Ishikawa (cell line): ENCODE measurements around the gene ANGEL2.

ENCODE experiments used
- CEBPB ChIP-seq: IDR thresholded peaks from 2 replicates; pipeline ENCODE4 v1.6.1; 2012
- CREB1 ChIP-seq: IDR thresholded peaks from 2 replicates; pipeline ENCODE4 v1.6.1; 2012; ENCODE audit warnings: low read depth
- EGR1 ChIP-seq: IDR thresholded peaks from 2 replicates; pipeline ENCODE4 v1.6.1; 2012
- EP300 ChIP-seq: IDR thresholded peaks from 2 replicates; pipeline ENCODE4 v1.6.1; 2012; ENCODE audit warnings: borderline replicate concordance
- FOXM1 ChIP-seq: IDR thresholded peaks from 2 replicates; pipeline ENCODE4 v1.6.1; 2012; ENCODE audit warnings: low read depth, borderline replicate concordance
- NFIC ChIP-seq: IDR thresholded peaks from 2 replicates; pipeline ENCODE4 v1.6.1; 2012
- RAD21 ChIP-seq: IDR thresholded peaks from 2 replicates; pipeline ENCODE4 v1.6.1; 2012; ENCODE audit warnings: low read depth
- TAF1 ChIP-seq: IDR thresholded peaks from 2 replicates; pipeline ENCODE4 v1.6.1; 2012; ENCODE audit warnings: low read depth, mild to moderate bottlenecking
- TCF12 ChIP-seq: IDR thresholded peaks from 2 replicates; pipeline ENCODE4 v1.6.1; 2012; ENCODE audit warnings: low read depth
- TEAD4 ChIP-seq: IDR thresholded peaks from 2 replicates; pipeline ENCODE4 v1.6.1; 2012
- YY1 ChIP-seq: IDR thresholded peaks from 2 replicates; pipeline ENCODE4 v1.6.1; 2012; ENCODE audit warnings: low read depth
- ZBTB7A ChIP-seq: IDR thresholded peaks from 2 replicates; pipeline ENCODE4 v1.6.1; 2012; ENCODE audit warnings: low read depth
- TF ChIP-seq, protein P1 (sequence below): IDR thresholded peaks from 2 replicates; pipeline ENCODE4 v1.6.1; 2012; ENCODE audit warnings: low read depth, mild to moderate bottlenecking
- TF ChIP-seq, protein P2 (sequence below): IDR thresholded peaks from 2 replicates; pipeline ENCODE4 v1.6.1; 2012
- TF ChIP-seq, protein P3 (sequence below): IDR thresholded peaks from 2 replicates; pipeline ENCODE4 v1.6.1; 2012

Gene ANGEL2, protein sequence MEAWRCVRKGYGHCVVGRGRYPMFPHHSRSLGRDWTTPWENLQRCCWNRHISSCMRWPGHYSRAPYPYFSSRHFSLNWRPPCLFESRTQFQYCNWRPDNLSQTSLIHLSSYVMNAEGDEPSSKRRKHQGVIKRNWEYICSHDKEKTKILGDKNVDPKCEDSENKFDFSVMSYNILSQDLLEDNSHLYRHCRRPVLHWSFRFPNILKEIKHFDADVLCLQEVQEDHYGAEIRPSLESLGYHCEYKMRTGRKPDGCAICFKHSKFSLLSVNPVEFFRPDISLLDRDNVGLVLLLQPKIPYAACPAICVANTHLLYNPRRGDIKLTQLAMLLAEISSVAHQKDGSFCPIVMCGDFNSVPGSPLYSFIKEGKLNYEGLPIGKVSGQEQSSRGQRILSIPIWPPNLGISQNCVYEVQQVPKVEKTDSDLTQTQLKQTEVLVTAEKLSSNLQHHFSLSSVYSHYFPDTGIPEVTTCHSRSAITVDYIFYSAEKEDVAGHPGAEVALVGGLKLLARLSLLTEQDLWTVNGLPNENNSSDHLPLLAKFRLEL

DNA sequence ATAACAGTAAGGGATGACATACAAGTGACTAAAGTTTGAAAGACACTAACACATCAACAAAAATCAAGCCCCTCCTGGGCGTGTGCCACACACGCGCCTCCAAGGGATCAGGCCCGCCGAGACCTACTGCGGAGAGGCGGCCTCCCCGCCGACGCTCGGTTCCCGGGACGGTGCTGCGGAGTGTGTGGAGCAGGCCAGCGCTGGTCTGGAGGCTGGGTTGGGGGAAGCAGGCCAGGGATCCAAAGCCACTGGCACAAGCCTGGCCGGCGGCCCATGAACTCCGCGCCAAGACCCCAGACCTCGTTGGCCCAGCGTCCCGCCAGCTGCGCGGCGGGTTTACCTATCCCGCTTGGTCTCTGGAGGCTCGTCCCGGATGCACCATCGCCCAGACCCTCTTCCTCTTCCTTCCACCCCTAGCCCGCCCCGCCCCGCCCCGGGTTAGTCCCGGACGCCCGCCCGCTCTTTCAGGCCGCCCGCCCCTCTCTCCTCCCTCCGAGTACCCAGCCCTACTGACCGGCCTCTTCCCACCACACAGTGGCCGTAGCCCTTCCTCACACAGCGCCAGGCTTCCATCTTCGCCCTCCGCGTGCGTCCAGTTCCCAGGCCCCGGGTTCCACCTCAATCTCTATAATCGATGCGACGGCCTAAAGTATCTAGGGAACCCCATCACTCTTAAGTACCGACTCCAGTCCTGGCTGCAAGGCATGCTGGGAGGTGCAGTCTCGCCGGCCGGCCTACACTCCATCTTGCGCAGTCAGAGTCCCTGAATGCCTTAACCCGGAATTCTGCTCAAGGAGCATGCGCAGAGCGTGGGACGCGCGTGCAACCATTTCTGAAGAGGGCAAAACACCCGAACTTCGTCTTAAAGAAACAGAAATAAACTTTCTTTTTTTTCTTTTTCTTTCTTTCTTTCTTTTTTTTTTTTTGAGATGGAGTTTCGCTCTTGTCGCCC is at the start of gene ANGEL2:
ANGEL2 (minus strand) TSS at position 769 of the 952 bp plus-strand sequence; CDS start at position 573, 196 bp downstream.
- TF ChIP-seq YY1 = peak; percentile 99
- TF ChIP-seq NFIC = no peak
- peak; percentile 66; the same call in 1 of the 2 replicates for TF ChIP-seq TAF1
- TF ChIP-seq CREB1 = no peak
- TF ChIP-seq CEBPB = no peak
- TF ChIP-seq, protein P1, sequence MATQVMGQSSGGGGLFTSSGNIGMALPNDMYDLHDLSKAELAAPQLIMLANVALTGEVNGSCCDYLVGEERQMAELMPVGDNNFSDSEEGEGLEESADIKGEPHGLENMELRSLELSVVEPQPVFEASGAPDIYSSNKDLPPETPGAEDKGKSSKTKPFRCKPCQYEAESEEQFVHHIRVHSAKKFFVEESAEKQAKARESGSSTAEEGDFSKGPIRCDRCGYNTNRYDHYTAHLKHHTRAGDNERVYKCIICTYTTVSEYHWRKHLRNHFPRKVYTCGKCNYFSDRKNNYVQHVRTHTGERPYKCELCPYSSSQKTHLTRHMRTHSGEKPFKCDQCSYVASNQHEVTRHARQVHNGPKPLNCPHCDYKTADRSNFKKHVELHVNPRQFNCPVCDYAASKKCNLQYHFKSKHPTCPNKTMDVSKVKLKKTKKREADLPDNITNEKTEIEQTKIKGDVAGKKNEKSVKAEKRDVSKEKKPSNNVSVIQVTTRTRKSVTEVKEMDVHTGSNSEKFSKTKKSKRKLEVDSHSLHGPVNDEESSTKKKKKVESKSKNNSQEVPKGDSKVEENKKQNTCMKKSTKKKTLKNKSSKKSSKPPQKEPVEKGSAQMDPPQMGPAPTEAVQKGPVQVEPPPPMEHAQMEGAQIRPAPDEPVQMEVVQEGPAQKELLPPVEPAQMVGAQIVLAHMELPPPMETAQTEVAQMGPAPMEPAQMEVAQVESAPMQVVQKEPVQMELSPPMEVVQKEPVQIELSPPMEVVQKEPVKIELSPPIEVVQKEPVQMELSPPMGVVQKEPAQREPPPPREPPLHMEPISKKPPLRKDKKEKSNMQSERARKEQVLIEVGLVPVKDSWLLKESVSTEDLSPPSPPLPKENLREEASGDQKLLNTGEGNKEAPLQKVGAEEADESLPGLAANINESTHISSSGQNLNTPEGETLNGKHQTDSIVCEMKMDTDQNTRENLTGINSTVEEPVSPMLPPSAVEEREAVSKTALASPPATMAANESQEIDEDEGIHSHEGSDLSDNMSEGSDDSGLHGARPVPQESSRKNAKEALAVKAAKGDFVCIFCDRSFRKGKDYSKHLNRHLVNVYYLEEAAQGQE = no peak
- TF ChIP-seq ZBTB7A = no peak
- TF ChIP-seq TCF12 = no peak
- TF ChIP-seq EP300 = no peak
- no peak for TF ChIP-seq RAD21
- TF ChIP-seq, protein P2, sequence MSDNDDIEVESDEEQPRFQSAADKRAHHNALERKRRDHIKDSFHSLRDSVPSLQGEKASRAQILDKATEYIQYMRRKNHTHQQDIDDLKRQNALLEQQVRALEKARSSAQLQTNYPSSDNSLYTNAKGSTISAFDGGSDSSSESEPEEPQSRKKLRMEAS = peak; percentile 30
- TF ChIP-seq FOXM1 = no peak
- TF ChIP-seq, protein P3, sequence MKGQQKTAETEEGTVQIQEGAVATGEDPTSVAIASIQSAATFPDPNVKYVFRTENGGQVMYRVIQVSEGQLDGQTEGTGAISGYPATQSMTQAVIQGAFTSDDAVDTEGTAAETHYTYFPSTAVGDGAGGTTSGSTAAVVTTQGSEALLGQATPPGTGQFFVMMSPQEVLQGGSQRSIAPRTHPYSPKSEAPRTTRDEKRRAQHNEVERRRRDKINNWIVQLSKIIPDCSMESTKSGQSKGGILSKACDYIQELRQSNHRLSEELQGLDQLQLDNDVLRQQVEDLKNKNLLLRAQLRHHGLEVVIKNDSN = no peak
- peak; percentile 52; the same call in 1 of the 2 replicates for TF ChIP-seq TEAD4
- TF ChIP-seq EGR1 = peak; percentile 71

DNA sequence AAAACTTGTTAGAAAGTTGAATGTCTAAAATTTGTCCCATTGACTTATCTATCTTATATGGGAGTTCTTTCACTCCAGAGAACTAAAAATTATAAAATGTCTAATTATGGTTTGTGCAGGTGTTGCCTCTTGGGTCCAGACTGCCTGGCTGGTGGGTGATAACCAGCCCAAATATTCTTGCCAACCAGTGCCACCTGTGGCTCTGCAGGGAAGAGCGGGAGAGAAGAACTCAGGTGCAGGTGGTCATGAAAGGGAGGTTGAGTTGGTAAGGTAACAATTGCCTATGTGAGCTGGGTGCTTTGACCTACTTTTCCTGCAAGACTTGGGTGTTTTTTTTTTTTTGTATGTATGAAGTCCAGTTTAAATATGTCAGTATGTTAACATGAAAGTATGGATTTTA is 45.6 kb upstream of the ANGEL2 start:
- TF ChIP-seq, protein P3 = no peak
- TF ChIP-seq RAD21 = peak; percentile 11; the same call in 1 of the 2 replicates

DNA sequence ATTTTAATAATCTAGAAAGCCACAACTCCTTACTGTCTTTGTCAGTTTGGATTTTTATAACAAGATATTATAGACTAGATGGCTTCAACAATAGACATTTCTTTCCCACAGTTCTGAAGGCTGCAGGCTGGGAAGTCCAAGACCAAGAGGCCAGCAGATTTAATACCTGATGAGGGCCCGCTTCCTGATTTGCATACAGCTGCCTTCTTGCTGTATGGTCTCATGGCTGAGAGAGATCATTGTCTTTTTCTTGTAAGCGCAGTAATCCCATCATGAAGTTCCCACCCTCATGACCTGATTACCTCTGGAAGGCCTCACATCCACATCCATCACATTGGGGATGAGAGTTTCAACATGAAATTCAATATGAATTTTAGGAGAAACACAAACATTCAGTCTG is 45.2 kb upstream of the ANGEL2 start:
- TF ChIP-seq CREB1 = no peak
- TF ChIP-seq ZBTB7A = no peak
- TF ChIP-seq, protein P3 = no peak
- TF ChIP-seq TAF1 = no peak
- no peak for TF ChIP-seq NFIC
- TF ChIP-seq FOXM1 = no peak
- no peak for TF ChIP-seq YY1
- TF ChIP-seq TEAD4 = no peak
- no peak for TF ChIP-seq CEBPB
- no peak for TF ChIP-seq RAD21
- TF ChIP-seq, protein P2 = no peak
- TF ChIP-seq EP300 = no peak
- TF ChIP-seq, protein P1 = no peak
- no peak for TF ChIP-seq EGR1
- no peak for TF ChIP-seq TCF12

DNA sequence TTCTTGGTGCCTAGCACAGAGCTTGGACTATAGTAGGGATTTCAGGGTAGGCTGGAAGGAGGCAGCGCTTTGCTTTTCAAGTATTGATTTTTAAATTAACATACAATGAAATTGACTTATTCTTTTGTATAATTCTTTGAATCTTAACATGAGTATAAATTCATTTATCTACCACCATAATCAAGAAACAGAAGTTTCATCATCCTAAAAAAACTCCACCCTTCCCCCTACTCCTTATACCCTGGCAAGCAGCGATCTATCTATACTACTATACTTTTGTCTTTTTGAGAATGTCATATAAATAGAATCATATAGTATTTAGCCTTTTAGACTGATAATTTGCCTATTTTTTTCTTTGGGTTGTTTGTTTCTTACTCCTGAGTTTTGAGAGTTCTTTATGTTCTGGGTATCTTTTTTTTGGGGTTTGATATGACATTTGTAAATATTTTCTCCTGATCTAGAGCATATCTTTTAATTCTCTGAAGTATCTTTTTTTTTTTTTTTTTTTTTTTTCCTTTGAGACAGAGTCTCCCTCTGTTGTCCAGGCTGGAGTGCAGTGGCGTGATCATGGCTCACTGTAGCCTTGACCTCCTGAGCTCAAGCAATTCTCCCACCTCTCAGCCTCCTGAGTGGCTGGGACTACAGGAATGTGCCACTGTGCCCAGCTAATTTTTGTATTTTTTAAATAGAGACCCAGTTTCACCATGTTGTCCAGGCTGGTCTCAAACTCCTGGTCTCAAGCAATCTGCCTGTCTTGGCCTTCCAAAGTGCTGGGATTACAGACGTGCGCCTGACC is 41.8 kb upstream of the ANGEL2 start:
- TF ChIP-seq TAF1 (no peak), FOXM1 (no peak), EGR1 (no peak), ZBTB7A (no peak), RAD21 (no peak), CREB1 (no peak), NFIC (no peak), TEAD4 (no peak), CEBPB (no peak)
- TF ChIP-seq, protein P2 = no peak
- TF ChIP-seq, protein P1 = no peak
